ENCODE data around the gene TBX5.
A peak's percentile ranks its signal among the peaks of the same experiment; 100 is the strongest.

TBX5 gene

GRCh38 chr12:114430306-114430705 is 24.4 kb upstream of the TBX5 start:
- DNase-seq (ENCODE audit: low read depth) = peak; percentile 28

- no peak for DNase-seq (ENCODE audit: low read depth)
These were observed 19.2 kb upstream of the TBX5 start for GRCh38 chr12:114425031-114425626.

DNA sequence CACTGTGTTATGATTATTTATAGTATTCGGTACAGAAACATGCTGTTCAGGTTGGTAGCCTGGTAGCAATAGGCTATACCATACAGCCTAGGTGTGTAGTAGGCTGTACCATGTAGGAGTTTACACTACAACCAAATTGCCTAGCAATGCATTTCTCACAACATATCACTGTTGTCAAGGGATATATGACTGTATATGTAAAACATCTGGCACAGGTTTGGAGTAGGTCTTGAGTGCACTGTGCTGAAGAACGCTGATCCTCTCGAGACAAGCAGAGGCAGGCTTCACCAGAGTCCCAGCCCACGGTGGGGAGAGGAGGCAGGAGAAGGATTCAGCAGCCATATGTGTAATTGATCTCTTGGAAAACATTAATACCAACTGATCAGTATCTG is 15.0 kb upstream of the TBX5 start:
- DNase-seq (ENCODE audit: low read depth) = no peak

DNA sequence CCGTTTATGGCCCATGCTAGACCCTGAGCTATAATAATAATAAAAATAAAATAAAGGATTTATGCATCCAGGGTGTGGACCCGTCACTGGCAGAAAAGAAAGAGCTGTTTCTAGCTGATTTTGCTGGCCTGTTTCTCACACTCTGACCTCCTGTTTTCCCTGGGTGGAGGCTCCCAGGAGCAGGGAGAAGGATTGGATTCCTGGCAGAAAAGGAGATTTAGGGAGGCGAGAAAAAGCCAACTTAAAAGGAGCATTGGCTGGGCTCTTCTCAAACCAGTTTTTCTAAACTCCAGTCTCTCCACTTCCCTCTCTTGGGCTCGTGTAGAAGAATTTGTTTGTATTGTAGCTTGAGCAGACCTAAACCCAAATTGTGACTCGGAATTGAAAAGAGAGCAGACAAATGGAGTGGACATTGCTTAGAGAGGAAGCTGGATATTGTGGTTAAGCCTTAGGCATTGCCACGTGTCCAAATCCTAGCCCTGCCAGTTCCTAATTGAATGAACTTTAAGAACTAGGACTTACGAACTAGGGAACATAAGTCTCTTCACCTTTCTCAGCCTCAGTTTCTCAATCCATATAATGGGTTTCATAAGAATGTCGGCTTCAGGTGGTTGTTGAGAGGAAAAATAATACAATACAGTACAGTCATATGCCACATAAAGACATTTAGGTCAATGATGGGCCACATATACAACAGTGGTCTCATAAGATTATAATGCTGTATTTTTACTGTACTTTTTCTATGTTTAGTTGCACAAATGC is 14.4 kb upstream of the TBX5 start:
- DNase-seq (ENCODE audit: low read depth) = no peak

GRCh38 chr12:114416028-114416427 is 10.1 kb upstream of the TBX5 start:
- no peak for DNase-seq (ENCODE audit: low read depth)

DNA sequence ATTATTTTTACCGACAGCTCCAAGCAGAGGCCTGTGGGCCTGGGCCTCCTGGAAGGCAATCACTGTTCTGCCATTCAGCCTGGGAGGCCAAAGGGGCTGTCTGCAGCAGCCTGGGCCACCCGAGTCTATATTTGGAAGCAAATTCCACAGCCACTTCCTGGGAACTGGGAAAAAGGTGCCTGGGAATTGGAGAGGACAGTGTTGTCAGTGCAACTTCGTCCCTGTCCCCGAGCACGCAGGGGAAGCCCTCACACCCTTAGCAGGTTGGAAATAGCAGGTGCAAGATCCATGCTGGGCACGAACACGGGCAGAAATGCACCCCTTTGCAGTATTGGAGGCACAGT is 9.6 kb upstream of the TBX5 start:
- DNase-seq (ENCODE audit: low read depth) = no peak

DNA sequence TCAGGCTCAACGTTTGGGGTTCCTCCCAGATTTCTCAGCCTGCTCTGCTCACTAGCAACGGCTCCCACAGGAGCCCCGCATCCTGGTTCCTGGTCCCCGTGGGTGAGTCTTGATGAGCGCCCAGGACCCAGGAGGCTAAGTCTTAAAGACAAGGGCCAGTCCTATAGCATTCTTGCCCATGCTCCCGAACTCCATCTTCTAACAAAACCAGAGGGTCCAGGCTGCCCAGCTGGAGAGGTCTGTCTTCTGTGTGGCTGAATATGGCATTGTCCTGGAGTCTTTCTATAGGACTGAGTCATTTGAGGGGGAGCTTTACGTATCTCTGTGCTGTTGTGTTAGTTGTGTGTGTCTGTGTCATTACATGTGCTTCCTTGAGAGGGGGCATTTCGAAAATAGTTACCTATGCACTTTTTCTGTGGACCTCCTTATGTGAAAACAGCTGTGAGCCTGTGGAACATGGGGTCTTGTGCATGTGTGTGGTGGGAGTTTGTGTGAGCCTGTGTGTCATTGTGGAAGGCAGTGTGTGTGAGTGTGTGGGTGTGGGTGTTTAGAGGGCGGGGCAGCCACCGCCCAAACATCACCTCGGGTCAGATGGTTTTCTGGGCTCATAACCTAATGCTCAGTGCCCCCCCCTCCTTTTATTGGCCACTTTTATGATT is 9.1 kb upstream of the TBX5 start:
- no peak for DNase-seq (ENCODE audit: low read depth)

GRCh38 chr12:114414031-114414865 is 8.3 kb upstream of the TBX5 start:
- no peak for DNase-seq (ENCODE audit: low read depth)

- no peak for DNase-seq (ENCODE audit: low read depth)
These were observed 7.1 kb upstream of the TBX5 start for GRCh38 chr12:114412825-114413749.

GRCh38 chr12:114412307-114412706 is 6.4 kb upstream of the TBX5 start:
- no peak for DNase-seq (ENCODE audit: low read depth)

DNA sequence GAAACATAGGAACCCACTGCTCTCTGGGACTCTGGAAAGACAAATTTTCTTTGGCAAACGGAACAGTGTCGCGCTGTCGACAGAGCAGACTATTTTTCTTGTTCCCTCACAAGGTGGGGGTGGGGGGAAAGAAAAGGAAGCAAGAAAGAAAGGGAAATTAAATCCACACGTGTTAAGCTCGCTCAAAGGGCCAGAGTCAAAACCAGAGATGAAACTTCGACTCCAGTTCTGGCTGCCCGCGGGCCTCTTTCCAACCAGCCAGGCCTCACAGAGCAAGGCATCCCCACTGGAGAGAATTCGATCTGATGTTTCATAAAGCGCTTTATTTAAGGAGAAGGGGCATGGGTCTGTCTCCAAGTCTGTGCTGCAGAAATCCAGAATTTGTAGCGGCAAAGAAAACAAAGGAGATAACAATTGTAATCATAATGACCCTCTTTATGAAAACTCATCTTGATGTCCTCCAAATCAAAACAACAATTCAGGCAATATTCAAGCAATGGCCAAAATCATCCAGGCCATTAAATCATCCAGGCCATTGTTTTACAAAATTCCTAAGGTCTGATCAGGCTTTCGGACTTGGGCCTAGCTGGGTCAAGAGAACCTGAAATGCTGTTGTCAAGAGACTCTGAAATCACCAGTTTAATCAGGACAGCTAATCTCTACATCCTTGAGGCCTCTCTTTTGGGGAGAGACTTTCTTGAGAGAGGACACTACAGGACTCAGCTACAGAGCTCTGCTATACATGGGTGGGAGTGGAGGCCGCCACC is 5.3 kb upstream of the TBX5 start:
- no peak for DNase-seq (ENCODE audit: low read depth)

DNA sequence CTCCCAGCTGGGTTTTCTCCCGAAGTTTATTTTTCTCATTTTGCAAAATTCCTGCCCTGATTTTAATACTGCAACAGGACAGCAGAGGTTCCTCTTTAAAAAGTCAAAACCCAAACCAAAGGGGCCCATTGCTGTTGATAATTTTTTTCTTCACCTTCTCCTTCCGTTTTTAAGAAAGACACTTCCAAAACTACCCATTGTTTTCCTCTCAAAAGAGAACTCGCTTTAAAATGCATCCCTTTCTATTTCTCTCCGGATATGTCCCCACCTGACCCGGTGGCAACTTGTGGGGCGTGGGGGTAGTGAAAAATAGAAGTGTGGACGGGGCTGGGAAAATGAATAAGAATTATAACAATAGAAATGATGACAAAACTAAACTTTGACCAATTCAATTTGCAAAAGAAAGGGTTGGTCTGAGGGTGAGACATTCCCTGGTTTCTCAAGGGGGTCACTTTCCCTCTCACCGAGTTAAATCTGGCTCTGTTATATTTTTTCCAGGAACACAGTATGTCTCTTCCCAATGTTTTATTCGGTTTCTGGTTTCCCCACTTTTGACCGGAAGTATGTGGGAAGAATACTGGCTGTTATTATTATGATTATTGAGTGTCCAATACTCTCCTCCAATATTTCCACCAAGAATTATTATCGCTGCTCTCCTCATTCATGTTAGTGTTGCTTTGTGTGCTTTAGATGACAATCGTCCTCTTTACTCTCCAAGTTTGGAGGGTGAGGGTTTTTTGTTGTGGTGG is 4.1 kb upstream of the TBX5 start:
- no peak for DNase-seq (ENCODE audit: low read depth)

- no peak for DNase-seq (ENCODE audit: low read depth)
These were observed 3.2 kb upstream of the TBX5 start for GRCh38 chr12:114408886-114409851.

DNA sequence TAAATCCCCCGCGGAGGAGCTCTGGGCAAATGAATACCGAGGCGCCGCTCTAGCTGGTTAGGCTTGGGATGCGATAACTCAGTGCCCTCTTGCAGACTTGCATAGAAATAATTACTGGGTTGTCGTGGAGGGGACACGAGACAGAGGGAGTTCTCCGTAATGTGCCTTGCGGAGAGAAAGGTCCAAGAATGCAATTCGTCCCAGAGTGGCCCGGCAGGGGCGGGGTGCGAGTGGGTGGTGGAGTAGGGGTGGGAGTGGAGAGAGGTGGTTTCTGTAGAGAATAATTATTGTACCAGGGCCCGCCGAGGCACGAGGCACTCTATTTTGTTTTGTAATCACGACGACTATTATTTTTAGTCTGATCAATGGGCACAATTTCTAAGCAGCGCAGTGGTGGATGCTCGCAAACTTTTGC is 2.5 kb upstream of the TBX5 start:
- no peak for DNase-seq (ENCODE audit: low read depth)

DNA sequence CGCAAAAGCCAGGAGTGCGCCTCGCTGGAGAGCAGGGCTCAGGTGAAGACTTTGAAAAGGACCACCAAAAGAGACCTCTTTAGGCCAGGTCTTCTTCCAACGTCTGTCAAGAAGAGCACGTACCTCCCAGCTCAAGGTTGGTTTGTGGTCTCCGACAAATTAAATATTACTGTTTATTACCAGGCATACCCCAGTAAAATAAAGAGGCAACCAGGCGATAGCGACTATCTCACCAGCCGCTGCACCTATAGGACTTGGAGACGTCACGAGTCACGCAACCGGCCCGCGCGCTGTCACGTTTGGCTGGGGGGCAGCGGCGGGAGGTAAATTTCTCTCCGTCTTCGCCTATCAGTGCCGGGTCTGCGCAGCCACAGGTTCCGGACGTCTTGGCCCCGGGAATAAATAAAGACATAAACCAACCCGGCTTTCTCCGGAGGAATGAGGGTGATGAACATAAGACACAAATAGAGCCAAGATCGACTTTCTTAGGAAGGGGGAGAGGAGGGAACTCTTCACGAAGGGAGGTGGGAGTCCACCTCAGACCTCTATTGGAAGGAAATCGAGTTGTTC is 2.0 kb upstream of the TBX5 start:
- DNase-seq (ENCODE audit: low read depth) = no peak

DNA sequence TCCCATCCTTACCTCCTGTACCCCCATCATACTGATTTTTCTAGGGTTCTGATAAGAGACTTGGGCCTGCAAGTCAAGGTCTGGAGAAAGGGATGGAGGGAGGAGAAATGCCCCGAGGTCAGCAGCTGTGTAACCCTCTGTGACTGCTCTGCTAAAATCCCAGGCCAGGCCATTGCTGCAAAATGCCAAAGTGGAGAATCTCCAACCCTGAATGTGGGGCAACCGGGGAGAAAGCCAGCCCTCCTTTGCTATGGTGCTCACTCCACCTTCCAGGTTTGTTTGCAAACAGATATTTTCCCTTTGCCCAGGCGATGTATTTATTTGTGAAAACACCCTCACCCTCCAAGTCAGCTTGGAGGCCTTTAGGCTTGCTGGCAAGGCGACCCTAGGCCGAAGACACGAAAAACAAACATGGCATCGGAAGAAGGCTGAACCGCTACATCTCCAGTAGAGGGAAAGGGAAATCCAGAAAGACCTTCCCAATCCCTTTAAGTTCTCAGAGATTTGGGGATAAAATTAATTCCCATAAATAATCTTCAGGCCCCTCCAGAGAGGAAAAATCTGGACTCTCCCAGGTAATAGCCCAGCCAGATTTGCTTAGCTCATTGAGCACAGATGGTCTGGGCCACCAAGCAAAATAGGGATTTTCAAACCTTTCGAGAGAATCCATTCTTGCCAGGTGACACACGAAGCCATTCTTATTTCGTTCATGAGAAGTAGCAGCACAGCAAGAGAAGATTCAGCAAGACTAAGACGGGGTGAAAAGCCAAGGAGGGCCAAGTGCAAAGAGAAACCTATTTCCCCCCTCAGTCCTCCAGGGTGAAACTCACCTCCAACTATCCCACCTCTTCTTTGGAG is 1.3 kb upstream of the TBX5 start:
- no peak for DNase-seq (ENCODE audit: low read depth)

DNA sequence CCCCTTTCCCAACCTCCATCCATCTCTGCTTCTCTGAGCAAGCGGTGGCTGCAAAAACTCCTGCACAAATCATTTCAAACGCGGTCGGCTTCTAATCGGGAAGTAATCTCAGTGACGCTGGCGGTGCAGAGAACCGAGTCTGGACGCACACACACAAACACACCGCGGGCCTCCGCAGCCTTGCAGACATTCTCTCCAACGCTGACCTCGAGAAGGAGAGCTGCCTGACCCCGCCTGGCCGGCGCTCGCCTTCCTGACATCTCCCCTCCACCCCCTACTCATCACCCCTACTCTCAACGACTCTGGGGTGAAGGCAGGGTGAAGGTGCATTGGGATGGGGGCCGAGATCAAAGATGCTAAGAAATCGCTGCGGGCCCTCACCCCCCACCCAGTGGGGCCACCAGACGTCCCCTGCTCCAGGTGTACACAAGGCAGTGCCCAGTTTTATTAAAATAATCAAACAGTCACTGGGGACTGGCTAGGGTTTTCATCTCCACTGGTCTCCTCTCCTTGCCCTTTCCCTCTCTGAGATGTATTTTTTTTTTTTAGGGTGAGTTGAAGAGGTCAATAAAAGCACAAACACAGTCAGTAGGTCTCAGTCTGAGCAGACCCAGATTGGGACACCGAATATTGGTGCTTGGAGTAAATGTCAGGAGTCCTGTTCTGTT is 506 bp upstream of the TBX5 start:
- DNase-seq (ENCODE audit: low read depth) = no peak
